K562 (cell line): ENCODE results near the gene FBXL13. TPM values are rescaled to one million over a fixed set of nuclear protein-coding genes. Genes with fewer than 3 reads are reported as not detected.
A peak's percentile ranks its signal among the peaks of the same experiment; 100 is the strongest.

Experiments
- ATAC-seq: fragments of 200-7000 bp; cut with Tn5 transposase; 3 replicates; pipeline ENCODE4 v1.9.1; 2020; ENCODE audit warnings: moderate library complexity
- BruUV-seq: library from RNA; stranded (reverse); fragments of 400-500 nt; replicated peaks from 2 replicates; lab custom pipeline; 2021; lab: Mats Ljungman, UMichigan
- CTCF ChIA-PET: fragments of 300-600 bp; formaldehyde crosslinking; extraction: SDS; loops from one replicate; lab custom pipeline; 2021; ENCODE audit warnings: low intra/inter-chr PET ratio; lab: Yijun Ruan, JAX
- POLR2A ChIA-PET: fragments of 300-600, 350-650 bp; sonication (Branson Sonifier 250); formaldehyde crosslinking; extraction: SDS; loops from one replicate; lab custom pipeline; 2021; ENCODE audit warnings: antibody characterized with exemption, inconsistent platforms; lab: Yijun Ruan, JAX
- DNase-seq, 4 experiments: peaks; one replicate each; pipeline versions ENCODE4 v3.0.0 to v3.0.0-alpha.2; 2011 to 2018; ENCODE audit warnings: low spot score in 3 of 4, mixed read lengths in 3 of 4; ENCODE audit errors: extremely low read depth in 1 of 4
- FAIRE-seq: peaks from 2 replicates; lab custom pipeline; 2011; peaks lifted over from hg19 to GRCh38; lab: Jason Lieb, UNC
- H2AFZ ChIP-seq: 2 replicates; pipeline ENCODE4 v1.6.0; 2011; ENCODE audit warnings: low read depth, low read length, control low read depth, inconsistent platforms
- H3K27ac ChIP-seq: fragments of 200-600 bp; 3 replicates; pipeline ENCODE4 v1.8.0; 2011; ENCODE audit warnings: low read depth, mild to moderate bottlenecking, control low read depth, inconsistent platforms, low read length, moderate library complexity, mixed read lengths; ENCODE audit errors: extremely low read depth
- H3K27me3 ChIP-seq, 2 experiments: fragments of 300-600 bp in 1 of 2; 2 replicates in 1 of 2; 3 replicates in 1 of 2; pipeline versions ENCODE4 v1.6.0 to v1.8.0; 2011; ENCODE audit warnings: inconsistent platforms in 2 of 2, low read length in 2 of 2, mild to moderate bottlenecking in 1 of 2, mixed read lengths in 1 of 2, moderate library complexity in 1 of 2; ENCODE audit not compliant: control insufficient read depth in 2 of 2, insufficient read depth in 2 of 2
- H3K36me3 ChIP-seq: fragments of 300-600 bp; 3 replicates; pipeline ENCODE4 v1.8.0; 2011; ENCODE audit warnings: mild to moderate bottlenecking, low read length, inconsistent platforms; ENCODE audit not compliant: control insufficient read depth, insufficient read depth
- H3K4me1 ChIP-seq, 2 experiments: fragments of 200-600 bp in 1 of 2; replicated peaks in 1 of 2; 2 replicates in 1 of 2; 3 replicates in 1 of 2; pipeline versions ENCODE4 v1.5.1 to v1.8.0; 2011; ENCODE audit warnings: inconsistent platforms in 2 of 2, low read length in 2 of 2, mild to moderate bottlenecking in 1 of 2, mixed read lengths in 1 of 2, moderate library complexity in 1 of 2; ENCODE audit not compliant: control insufficient read depth in 2 of 2, insufficient read depth in 2 of 2
- H3K4me2 ChIP-seq: 2 replicates; pipeline ENCODE4 v1.6.1; 2011; ENCODE audit warnings: low read length, control low read depth, inconsistent platforms, mixed read lengths; ENCODE audit not compliant: insufficient read depth
- H3K4me3 ChIP-seq: fragments of 200-600 bp; sonication (generic), shearing (Covaris generic); 2 replicates; pipeline ENCODE4 v1.5.1; 2016; ENCODE audit warnings: control low read depth, inconsistent platforms
- H3K79me2 ChIP-seq: fragments of 200-600 bp; 3 replicates; pipeline ENCODE4 v1.8.0; 2011; ENCODE audit warnings: low read length, inconsistent platforms; ENCODE audit not compliant: control insufficient read depth, insufficient read depth
- H3K9ac ChIP-seq, 2 experiments: 2 replicates each; pipeline versions ENCODE4 v1.6.0 to v1.6.1; 2011; ENCODE audit warnings: low read depth in 2 of 2, low read length in 2 of 2, control low read depth in 1 of 2, inconsistent platforms in 1 of 2, mild to moderate bottlenecking in 1 of 2, mixed read lengths in 1 of 2; ENCODE audit not compliant: insufficient read depth in 1 of 2
- H3K9me1 ChIP-seq: one replicate; pipeline ENCODE4 v1.6.0; 2011; ENCODE audit warnings: inconsistent platforms, mild to moderate bottlenecking, low read length, moderate library complexity; ENCODE audit not compliant: control insufficient read depth, insufficient read depth
- H3K9me3 ChIP-seq: replicated peaks from 2 replicates; pipeline ENCODE4 v1.5.1; 2011; ENCODE audit warnings: low read depth, low read length, inconsistent platforms; ENCODE audit not compliant: control insufficient read depth, insufficient read depth
- H4K20me1 ChIP-seq: replicated peaks from 2 replicates; pipeline ENCODE4 v1.6.1; 2011; ENCODE audit warnings: low read length, inconsistent platforms, mixed read lengths; ENCODE audit not compliant: control insufficient read depth, insufficient read depth
- ARID1B ChIP-seq: fragments of 450-650 bp; IDR thresholded peaks from 2 replicates; pipeline ENCODE4 v1.6.1; 2016; ENCODE audit warnings: antibody characterized with exemption, mild to moderate bottlenecking, inconsistent platforms
- BCL6 ChIP-seq: fragments of 250-450 bp; sonication (Bioruptor Pico); IDR thresholded peaks from 2 replicates; pipeline ENCODE4 v1.4.0; 2020
- CEBPG ChIP-seq, 3 experiments: fragments of 200-800 bp in 1 of 3; sonication (Bioruptor generic) in 1 of 3; sonication (generic) in 1 of 3; formaldehyde crosslinking in 1 of 3; IDR thresholded peaks in 2 of 3; conservative IDR thresholded peaks in 1 of 3; 2 replicates each; pipeline versions ENCODE4 v1.6.1 to v1.8.0; 2016 to 2022; ENCODE audit warnings: missing compliant biosample characterization in 2 of 3, missing genetic modification characterization in 2 of 3, mild to moderate bottlenecking in 1 of 3, missing genetic modification reagents in 1 of 3
- EHMT2 ChIP-seq: fragments of 450-650 bp; IDR thresholded peaks from 2 replicates; pipeline ENCODE4 v1.6.1; 2018; ENCODE audit warnings: antibody characterized with exemption
- ELF1 ChIP-seq: fragments of 200-800 bp; sonication (Bioruptor generic); IDR thresholded peaks from 2 replicates; pipeline ENCODE4 v1.6.1; 2016; ENCODE audit warnings: missing genetic modification characterization, missing compliant biosample characterization
- ELF2 ChIP-seq: fragments of 250-450 bp; sonication (Bioruptor Pico); IDR thresholded peaks from 2 replicates; pipeline ENCODE4 v1.5.0; 2021; ENCODE audit warnings: mild to moderate bottlenecking
- GABPB1 ChIP-seq: sonication (generic); formaldehyde crosslinking; IDR thresholded peaks from 2 replicates; pipeline ENCODE4 v1.8.0; 2022; ENCODE audit warnings: mild to moderate bottlenecking, missing genetic modification reagents
- HES1 ChIP-seq: fragments of 450-650 bp; IDR thresholded peaks from 2 replicates; pipeline ENCODE4 v1.6.1; 2016; ENCODE audit warnings: low read depth, mild to moderate bottlenecking, moderate library complexity
- HEY1 ChIP-seq: fragments of 250-450 bp; sonication (Bioruptor Pico); IDR thresholded peaks from 2 replicates; pipeline ENCODE4 v1.5.0; 2020; ENCODE audit warnings: mild to moderate bottlenecking, moderate library complexity, borderline replicate concordance
- MEF2D ChIP-seq: conservative IDR thresholded peaks from 2 replicates; pipeline ENCODE4 v1.6.1; 2016; ENCODE audit warnings: low read depth, missing genetic modification characterization, missing compliant biosample characterization
- MTA1 ChIP-seq: fragments of 450-650 bp; IDR thresholded peaks from 2 replicates; pipeline ENCODE4 v1.6.1; 2017; ENCODE audit warnings: borderline replicate concordance
- NFYB ChIP-seq: IDR thresholded peaks from 2 replicates; pipeline ENCODE4 v1.6.1; 2011; ENCODE audit warnings: mild to moderate bottlenecking, moderate library complexity; ENCODE audit not compliant: insufficient read length; ENCODE audit errors: extremely low read depth
- NR0B1 ChIP-seq: fragments of 450-650 bp; IDR thresholded peaks from one replicate; pipeline ENCODE4 v1.6.1; 2018; ENCODE audit warnings: mild to moderate bottlenecking, moderate library complexity; ENCODE audit not compliant: partially characterized antibody
- PKNOX1 ChIP-seq: fragments of 450-650 bp; IDR thresholded peaks from 2 replicates; pipeline ENCODE4 v1.6.1; 2016
- POLR2A ChIP-seq: fragments of 450-650 bp; conservative IDR thresholded peaks from 2 replicates; pipeline ENCODE4 v1.6.1; 2016
- POLR2H ChIP-seq: IDR thresholded peaks from 2 replicates; pipeline ENCODE4 v1.6.1; 2016; ENCODE audit warnings: missing genetic modification characterization, low read depth, mild to moderate bottlenecking, control low read depth, missing compliant biosample characterization, moderate library complexity
- SPI1 ChIP-seq: IDR thresholded peaks from 2 replicates; pipeline ENCODE4 v1.6.1; 2011; ENCODE audit warnings: low read depth, low read length, control low read depth, borderline replicate concordance
- ZBTB7A ChIP-seq: IDR thresholded peaks from 2 replicates; pipeline ENCODE4 v1.6.1; 2011; ENCODE audit warnings: low read depth, mild to moderate bottlenecking, low read length, moderate library complexity, borderline replicate concordance; ENCODE audit not compliant: control insufficient read depth
- ZKSCAN3 ChIP-seq: fragments of 250-450 bp; sonication (Bioruptor Pico); IDR thresholded peaks from 2 replicates; pipeline ENCODE4 v1.4.0; 2020
- ZNF589 ChIP-seq: fragments of 200-800 bp; sonication (Bioruptor generic); IDR thresholded peaks from 2 replicates; pipeline ENCODE4 v1.6.1; 2016; ENCODE audit warnings: low read depth, missing genetic modification characterization, missing compliant biosample characterization
- WGBS: fragments of 100-300 bp; shearing (Covaris generic); methylation state at CpG from one replicate; pipeline ENCODE4 v1.1.6; 2016; ENCODE audit warnings: low coverage, mixed read lengths; ENCODE audit not compliant: insufficient coverage; ENCODE audit errors: missing lambda C conversion rate; 5-methylcytosine and 5-hydroxymethylcytosine counted together
- in situ Hi-C: fragments of 300-500 bp; cut with MboI; formaldehyde crosslinking; loops from 4 replicates; pipeline ENCODE4 v1.15.0; 2018; ENCODE audit warnings: inconsistent platforms, mixed read lengths
- intact Hi-C: fragments of 100-400 bp; cut with micrococcal nuclease; formaldehyde crosslinking; loops from 2 replicates; pipeline ENCODE4 v1.14.2; 2022
- polyA plus RNA-seq, 8 experiments: library from polyadenylated mRNA; depleted of rRNA in 4 of 8; stranded (reverse) in 5 of 8; unstranded in 3 of 8; fragments of >200 nt; fragmentation: Nextera tagmentation in 2 of 8; fragmentation: Illumina TruSeq in 1 of 8; extraction: Ambion mirVana in 2 of 8; extraction: Trizol in 1 of 8; gene quantifications; 2 replicates each; pipeline versions ENCODE4 v1.2.1 to v1.2.3, GENCODE V29; 2011 to 2014; ENCODE audit warnings: inconsistent platforms in 1 of 8, missing spikeins in 1 of 8
- total RNA-seq, 7 experiments: library from RNA; depleted of rRNA in 6 of 7; stranded (reverse); fragments of >200 nt in 6 of 7; fragmentation: Illumina TruSeq in 2 of 7; extraction: Trizol in 2 of 7; gene quantifications; 2 replicates each; pipeline versions ENCODE4 v1.2.1 to v1.2.3, GENCODE V29; 2011 to 2021; ENCODE audit warnings: low replicate concordance in 1 of 7

Gene FBXL13
- total and polyA plus RNA-seq, 9 of the 15 experiments (the other 6 are each of a cell fraction or from before 2014, with no cell fraction given): 16.3 to 55.0 (median 25.4) TPM

GRCh38 chr7:102895602-102896001, 179.0 kb downstream of the FBXL13 start (continued):
- TF ChIP-seq NR0B1 (no peak), EHMT2 (no peak), ZKSCAN3 (CRISPR knock-in tag) (no peak), HES1 (no peak), ELF1 (tag) (no peak), HEY1 (CRISPR knock-in tag) (no peak), ZNF589 (CRISPR knock-in tag) (no peak), ZBTB7A (no peak)

- H3K36me3 ChIP-seq: peaks cover 15% of the 10 kb centered on the region
- ChIA-PET CTCF (no interaction called here), POLR2A (no interaction called here)
- DNase-seq (no peak), ATAC-seq (no peak), FAIRE-seq (no peak)
- H3K4me1 ChIP-seq: peaks cover 3 to 29% of the 10 kb centered on the region in 2 experiments; a peak in 4 of 5 replicates
- no peaks in the 10 kb centered on the region for H3K27me3 ChIP-seq
- in situ Hi-C loops: no loop called here
- no peaks in the 10 kb centered on the region for H3K9me3 ChIP-seq
- H3K9me1 ChIP-seq: no peaks in the 10 kb centered on the region
- intact Hi-C loops: no loop called here
- no peak overlapping the region for H2AFZ ChIP-seq
- H3K79me2 ChIP-seq: no peaks in the 10 kb centered on the region
- no peak overlapping the region for H3K4me2 ChIP-seq
- H4K20me1 ChIP-seq: no peaks in the 10 kb centered on the region
- H3K27ac ChIP-seq: no peak overlapping the region
- no TSS peak for BruUV-seq
- H3K9ac ChIP-seq: no peak overlapping the region
- no peak overlapping the region for H3K4me3 ChIP-seq
- 48% methylated on average over 1 of the region's 1 CpG for WGBS
- TF ChIP-seq ARID1B: 0 out of 2 replicates have a peak, but pooled peaks have one; percentile 8
- 0 out of 2 replicates have a peak, but pooled peaks have one; percentile 32 for TF ChIP-seq ELF2 (CRISPR knock-in tag)
- TF ChIP-seq SPI1: peak; percentile 79
- peak; percentile 92 for TF ChIP-seq GABPB1
- no peak for TF ChIP-seq NFYB
- no peak for TF ChIP-seq BCL6 (CRISPR knock-in tag)
- TF ChIP-seq POLR2A: no peak
- peak; percentile 74; the same call in 1 of the 2 replicates for TF ChIP-seq MEF2D (tag)
- TF ChIP-seq POLR2H (tag): peak; percentile 30; the same call in 1 of the 2 replicates
- no peak for TF ChIP-seq MTA1
- TF ChIP-seq PKNOX1: peak; percentile 12; the same call in 1 of the 2 replicates
- TF ChIP-seq CEBPG (CRISPR knock-in tag; IDR thresholded peaks at IDR 0.05): peak; percentile 59
- TF ChIP-seq CEBPG (tag; conservative IDR thresholded peaks at IDR 0.05 in 1 of 2, IDR thresholded peaks at IDR 0.05 in 1 of 2): peak; percentile 88 to 96
Measured at GRCh38 chr7:102892631-102893278, 181.8 kb downstream of the FBXL13 start.
